ENCODE results near the gene VSX1. TPM values are rescaled to one million over a fixed set of nuclear protein-coding genes. Genes with fewer than 3 reads are reported as not detected.

VSX1 gene
- total RNA-seq, 1 experiment from 2014 or later, result 3.8 TPM

GRCh38 chr20:25040438-25040831 lies 41.5 kb downstream of the VSX1 start:
- no peak for DNase-seq (ENCODE audit: low read depth)

- peak; percentile 66 for DNase-seq (ENCODE audit: low read depth)
Observed at GRCh38 chr20:25039697-25040437, 42.1 kb downstream of the VSX1 start.

- DNase-seq (ENCODE audit: low read depth), result no peak
Observed at GRCh38 chr20:25038591-25039015, 43.3 kb downstream of the VSX1 start.

- DNase-seq (ENCODE audit: low read depth), result peak; percentile 33
Observed at GRCh38 chr20:25038103-25038410, 43.9 kb downstream of the VSX1 start.

GRCh38 chr20:25037288-25038102 lies 44.4 kb downstream of the VSX1 start:
- no peak for DNase-seq (ENCODE audit: low read depth)

- no peak for DNase-seq (ENCODE audit: low read depth)
Observed at GRCh38 chr20:25036331-25036936, 45.5 kb downstream of the VSX1 start.

- no peak for DNase-seq (ENCODE audit: low read depth)
Observed at GRCh38 chr20:25035921-25036320, 46.0 kb downstream of the VSX1 start.

GRCh38 chr20:25033924-25034300 lies 48.0 kb downstream of the VSX1 start:
- no peak for DNase-seq (ENCODE audit: low read depth)

GRCh38 chr20:25033265-25033923 lies 48.5 kb downstream of the VSX1 start:
- no peak for DNase-seq (ENCODE audit: low read depth)

- DNase-seq (ENCODE audit: low read depth), result peak; percentile 77
Observed at GRCh38 chr20:25032478-25033264, 49.3 kb downstream of the VSX1 start.

GRCh38 chr20:25032065-25032477 lies 49.9 kb downstream of the VSX1 start:
- DNase-seq (ENCODE audit: low read depth), result peak; percentile 63

GRCh38 chr20:25031241-25031640 lies 50.7 kb downstream of the VSX1 start:
- DNase-seq (ENCODE audit: low read depth), result no peak

- DNase-seq (ENCODE audit: low read depth), result no peak
Observed at GRCh38 chr20:25030649-25031207, 51.2 kb downstream of the VSX1 start.

GRCh38 chr20:25030007-25030648 lies 51.8 kb downstream of the VSX1 start:
- no peak for DNase-seq (ENCODE audit: low read depth)

GRCh38 chr20:25025986-25026605 lies 55.8 kb downstream of the VSX1 start:
- no peak for DNase-seq (ENCODE audit: low read depth)

Other genes with a start within 250 kb of the VSX1 start
- 77.4 and 80.0 TPM in 2 replicates for gene CST7, start 132.9 kb downstream of the VSX1 start, total RNA-seq (2014; rRNA removed; shearing (Covaris generic))
- 214 and 236 TPM in 2 replicates for gene APMAP, start 89.4 kb downstream of the VSX1 start, total RNA-seq (2014; rRNA removed; shearing (Covaris generic))
- 1.6 and 2.0 TPM in 2 replicates for gene ACSS1, start 24.0 kb downstream of the VSX1 start, total RNA-seq (2014; rRNA removed; shearing (Covaris generic))
- 29.3 and 32.4 TPM in 2 replicates for gene ENTPD6, start 113.6 kb upstream of the VSX1 start, total RNA-seq (2014; rRNA removed; shearing (Covaris generic))
- 70.8 and 96.6 TPM in 2 replicates for gene PYGB, start 165.9 kb upstream of the VSX1 start, total RNA-seq (2014; rRNA removed; shearing (Covaris generic))